Parathyroid adenoma (tissue), 2 donors: ENCODE results near the gene SPOCK1.

ENCODE experiments used
- H2AFZ ChIP-seq: fragments of 300-600 bp; sonication (generic); one replicate; pipeline ENCODE4 v1.7.0; 2017; ENCODE audit warnings: antibody characterized with exemption, mild to moderate bottlenecking
- H3K27ac ChIP-seq: fragments of 300-600 bp; sonication (generic); one replicate; pipeline ENCODE4 v1.7.0; 2017
- H3K27me3 ChIP-seq: fragments of 300-600 bp; sonication (generic); one replicate; pipeline ENCODE4 v1.7.0; 2017; ENCODE audit warnings: low read length; ENCODE audit not compliant: control insufficient read depth, insufficient read depth
- H3K36me3 ChIP-seq: fragments of 300-600 bp; sonication (generic); one replicate; pipeline ENCODE4 v1.7.0; 2017; ENCODE audit warnings: low read length; ENCODE audit not compliant: control insufficient read depth, insufficient read depth
- H3K4me1 ChIP-seq: fragments of 300-600 bp; sonication (generic); one replicate; pipeline ENCODE4 v1.7.0; 2017; ENCODE audit warnings: control low read depth
- H3K4me2 ChIP-seq: fragments of 300-600 bp; sonication (generic); one replicate; pipeline ENCODE4 v1.7.0; 2017; ENCODE audit warnings: low read length
- H3K4me3 ChIP-seq: fragments of 300-600 bp; sonication (generic); one replicate; pipeline ENCODE4 v1.7.0; 2017; ENCODE audit warnings: low read depth, low read length
- H3K79me2 ChIP-seq: fragments of 300-600 bp; sonication (generic); one replicate; pipeline ENCODE4 v1.7.0; 2017; ENCODE audit warnings: control low read depth
- H3K9ac ChIP-seq: fragments of 300-600 bp; sonication (generic); one replicate; pipeline ENCODE4 v1.7.0; 2017; ENCODE audit warnings: mild to moderate bottlenecking
- H3K9me3 ChIP-seq: fragments of 300-600 bp; sonication (generic); one replicate; pipeline ENCODE4 v1.7.0; 2017; ENCODE audit warnings: low read length; ENCODE audit not compliant: control insufficient read depth
- TF ChIP-seq, protein P1 (sequence below): fragments of 300-600 bp; sonication (generic); IDR thresholded peaks from one replicate; pipeline ENCODE4 v1.7.0; 2017; ENCODE audit warnings: antibody characterized with exemption, mild to moderate bottlenecking
- donor health status: primary hyperparathyroidism.

Gene SPOCK1

DNA sequence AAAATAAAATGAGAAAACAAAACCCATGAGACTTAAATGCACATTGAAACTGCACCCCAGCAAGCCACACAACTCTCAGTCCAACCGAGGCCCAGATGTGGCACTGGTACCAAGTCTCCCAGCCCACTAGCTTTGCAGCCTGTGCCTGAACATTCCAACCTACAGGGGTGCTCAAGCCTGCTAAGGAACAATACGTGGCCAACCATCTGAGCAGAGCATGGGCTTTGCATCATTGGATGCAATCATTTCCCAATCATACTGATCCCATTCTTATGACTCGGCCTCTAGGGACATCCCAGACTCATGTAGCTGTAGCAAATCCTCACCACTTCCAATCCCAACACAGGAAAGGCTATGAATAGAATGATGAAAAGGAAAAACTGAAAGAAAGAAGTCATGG is 297.2 kb downstream of the SPOCK1 start:
- Histone ChIP-seq H3K27me3 (no peaks in the 10 kb centered on the region), H3K9ac (no peak overlapping the region), H3K36me3 (no peaks in the 10 kb centered on the region), H3K27ac (no peak overlapping the region), H2AFZ (no peak overlapping the region), H3K9me3 (no peaks in the 10 kb centered on the region), H3K79me2 (no peaks in the 10 kb centered on the region), H3K4me1 (no peaks in the 10 kb centered on the region), H3K4me2 (no peak overlapping the region), H3K4me3 (no peak overlapping the region)
- TF ChIP-seq, protein P1, sequence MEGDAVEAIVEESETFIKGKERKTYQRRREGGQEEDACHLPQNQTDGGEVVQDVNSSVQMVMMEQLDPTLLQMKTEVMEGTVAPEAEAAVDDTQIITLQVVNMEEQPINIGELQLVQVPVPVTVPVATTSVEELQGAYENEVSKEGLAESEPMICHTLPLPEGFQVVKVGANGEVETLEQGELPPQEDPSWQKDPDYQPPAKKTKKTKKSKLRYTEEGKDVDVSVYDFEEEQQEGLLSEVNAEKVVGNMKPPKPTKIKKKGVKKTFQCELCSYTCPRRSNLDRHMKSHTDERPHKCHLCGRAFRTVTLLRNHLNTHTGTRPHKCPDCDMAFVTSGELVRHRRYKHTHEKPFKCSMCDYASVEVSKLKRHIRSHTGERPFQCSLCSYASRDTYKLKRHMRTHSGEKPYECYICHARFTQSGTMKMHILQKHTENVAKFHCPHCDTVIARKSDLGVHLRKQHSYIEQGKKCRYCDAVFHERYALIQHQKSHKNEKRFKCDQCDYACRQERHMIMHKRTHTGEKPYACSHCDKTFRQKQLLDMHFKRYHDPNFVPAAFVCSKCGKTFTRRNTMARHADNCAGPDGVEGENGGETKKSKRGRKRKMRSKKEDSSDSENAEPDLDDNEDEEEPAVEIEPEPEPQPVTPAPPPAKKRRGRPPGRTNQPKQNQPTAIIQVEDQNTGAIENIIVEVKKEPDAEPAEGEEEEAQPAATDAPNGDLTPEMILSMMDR = no peak

DNA sequence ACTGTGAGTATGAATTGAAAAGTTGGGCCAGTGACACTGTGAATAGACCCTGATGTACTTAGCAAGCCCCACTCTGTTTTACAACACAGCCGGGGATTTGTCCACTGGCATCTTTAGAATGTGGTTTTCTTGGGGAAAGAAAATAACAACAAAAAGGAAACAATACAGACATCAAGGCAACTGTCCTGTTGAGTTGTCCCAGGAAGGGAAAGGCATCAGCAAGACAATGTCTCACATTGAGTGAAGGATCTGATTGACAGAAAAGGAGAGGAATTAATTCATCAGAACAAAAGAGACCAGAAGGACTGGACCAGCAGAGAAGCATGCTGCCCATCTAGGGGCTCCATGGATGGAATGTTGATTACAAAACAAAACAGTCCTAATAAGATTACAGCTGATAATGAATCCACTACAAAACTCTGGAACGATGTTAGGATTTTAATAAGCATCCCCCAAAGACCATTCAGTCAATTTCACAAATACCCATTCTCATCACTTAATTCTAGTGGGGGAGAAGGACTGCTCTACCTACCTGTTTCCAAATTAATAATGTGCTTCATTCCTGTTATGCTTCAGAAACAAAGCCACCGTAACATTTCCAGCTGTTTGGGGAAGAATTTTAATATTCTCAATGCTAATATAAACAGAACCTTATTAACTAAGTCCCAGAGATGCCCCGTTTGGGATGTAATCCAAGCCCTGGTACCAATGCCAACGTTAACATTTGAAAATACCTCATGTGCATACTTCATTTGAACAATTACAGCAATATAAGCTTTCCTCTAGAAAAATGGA is 298.0 kb downstream of the SPOCK1 start:
- no peaks in the 10 kb centered on the region for H3K36me3 ChIP-seq
- H3K27me3 ChIP-seq = no peaks in the 10 kb centered on the region
- H3K9me3 ChIP-seq = no peaks in the 10 kb centered on the region
- TF ChIP-seq, protein P1 = no peak
- no peak overlapping the region for H3K4me2 ChIP-seq
- H3K4me3 ChIP-seq = no peak overlapping the region
- no peaks in the 10 kb centered on the region for H3K4me1 ChIP-seq
- no peak overlapping the region for H3K9ac ChIP-seq
- H3K79me2 ChIP-seq = no peaks in the 10 kb centered on the region
- no peak overlapping the region for H3K27ac ChIP-seq
- H2AFZ ChIP-seq = no peak overlapping the region

DNA sequence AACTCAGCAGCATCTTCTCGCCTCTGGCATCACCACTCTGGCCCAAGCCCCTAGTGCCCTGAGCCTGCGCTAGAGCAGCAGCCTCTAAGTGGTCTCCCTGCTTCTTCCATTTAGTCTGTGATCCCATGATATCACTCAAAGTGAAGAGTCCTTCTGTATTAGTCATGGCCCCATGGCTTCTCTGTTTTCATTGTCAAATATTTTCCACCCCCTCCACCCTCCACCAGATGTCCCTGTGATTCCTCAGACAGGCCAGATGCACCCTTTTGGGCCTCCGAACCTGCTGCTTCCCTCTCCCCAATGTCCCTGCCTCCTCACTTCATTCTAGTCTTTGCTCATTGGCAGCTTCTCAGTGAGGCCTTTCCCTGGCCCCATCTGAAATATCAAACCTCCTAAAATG is 299.2 kb downstream of the SPOCK1 start:
- Histone ChIP-seq H3K9ac (no peak overlapping the region), H3K27me3 (no peaks in the 10 kb centered on the region), H3K36me3 (no peaks in the 10 kb centered on the region), H3K4me1 (no peaks in the 10 kb centered on the region), H3K4me2 (no peak overlapping the region), H3K27ac (no peak overlapping the region), H3K79me2 (no peaks in the 10 kb centered on the region), H3K9me3 (no peaks in the 10 kb centered on the region), H3K4me3 (no peak overlapping the region), H2AFZ (no peak overlapping the region)
- TF ChIP-seq, protein P1 = no peak

DNA sequence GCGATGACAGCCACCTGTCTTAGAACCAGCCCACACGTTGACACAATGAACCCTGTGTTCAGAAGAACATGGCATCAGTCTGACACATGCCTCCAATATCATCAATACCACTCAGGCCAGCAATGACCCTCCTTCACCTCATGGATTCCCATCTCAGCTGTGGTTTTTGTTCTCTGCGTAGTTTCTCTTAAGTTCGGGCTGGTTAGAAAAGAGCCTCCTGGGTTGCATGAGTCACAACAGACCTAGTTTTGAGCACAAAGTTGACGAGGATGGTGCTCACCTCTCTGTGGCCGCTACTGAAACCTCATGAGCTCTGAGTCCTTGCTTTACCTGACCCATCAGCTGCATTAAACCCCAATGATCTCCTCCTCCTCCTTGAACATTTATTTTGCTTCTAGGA is 299.9 kb downstream of the SPOCK1 start:
- H2AFZ ChIP-seq = no peak overlapping the region

More for the DNA sequence above, 299.9 kb downstream of the SPOCK1 start:
- Histone ChIP-seq H3K27me3 (no peaks in the 10 kb centered on the region), H3K4me3 (no peak overlapping the region), H3K4me1 (no peaks in the 10 kb centered on the region), H3K36me3 (no peaks in the 10 kb centered on the region), H3K27ac (no peak overlapping the region), H3K9ac (no peak overlapping the region), H3K79me2 (no peaks in the 10 kb centered on the region), H3K9me3 (no peaks in the 10 kb centered on the region), H3K4me2 (no peak overlapping the region)
- TF ChIP-seq, protein P1 = no peak
